ENCODE measurements around the gene POLR1A.

POLR1A gene

DNA sequence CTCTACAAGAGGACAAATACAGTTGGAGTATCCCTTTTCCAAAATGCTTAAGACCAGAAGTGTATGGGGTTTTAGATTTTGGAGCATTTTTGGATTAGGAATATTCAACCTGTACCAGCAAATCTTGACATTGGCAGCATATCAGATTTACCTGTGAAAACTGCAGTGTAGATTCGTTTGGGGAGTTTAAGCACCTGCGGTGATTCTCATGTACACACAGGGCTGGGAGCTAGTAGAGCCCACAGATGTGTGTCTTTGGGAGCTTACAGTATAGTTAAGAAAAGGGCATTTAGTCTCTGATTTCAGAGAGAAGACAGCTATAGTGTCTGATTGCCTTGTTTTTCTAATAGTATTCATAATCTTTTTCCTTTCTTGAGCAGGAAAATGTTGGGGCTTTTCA lies 30.5 kb upstream of the POLR1A start:
- H3K9me3 ChIP-seq: no peaks in the 10 kb centered on the region
- H3K4me3 ChIP-seq: no peak overlapping the region
- peaks cover 100% of the 10 kb centered on the region for H3K36me3 ChIP-seq
- no peak overlapping the region for H3K4me2 ChIP-seq
- no peaks in the 10 kb centered on the region for H3K27me3 ChIP-seq
- H3K27ac ChIP-seq: no peak overlapping the region
- TF ChIP-seq Cebpa-rat (IDR thresholded peaks at IDR 0.05): no peak
- H4K20me1 ChIP-seq: peaks cover 36% of the 10 kb centered on the region
- H3K4me1 ChIP-seq: no peaks in the 10 kb centered on the region
- H3K9ac ChIP-seq: no peak overlapping the region

DNA sequence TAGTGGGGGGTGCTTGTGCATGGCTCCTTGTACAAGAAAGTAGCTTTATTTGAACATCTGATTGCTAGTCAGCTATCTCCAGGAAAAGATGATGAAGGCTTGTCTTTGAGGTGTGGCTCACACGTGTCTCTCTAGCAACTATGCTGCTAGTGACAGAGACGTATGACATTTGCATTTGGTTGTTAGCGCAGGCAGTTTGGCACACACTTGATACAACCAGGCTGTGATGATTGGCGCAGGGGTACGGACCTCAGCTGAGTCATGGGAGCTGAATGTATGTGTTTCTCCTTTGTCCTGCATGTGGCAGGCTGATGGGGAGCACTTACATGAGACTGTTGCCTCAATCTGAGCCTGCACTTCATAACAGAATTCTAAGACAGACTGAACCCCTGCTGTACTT lies 30.0 kb upstream of the POLR1A start:
- no peaks in the 10 kb centered on the region for H3K27me3 ChIP-seq
- H3K9ac ChIP-seq: no peak overlapping the region
- H3K27ac ChIP-seq: no peak overlapping the region
- H3K9me3 ChIP-seq: no peaks in the 10 kb centered on the region
- H3K36me3 ChIP-seq: peaks cover 100% of the 10 kb centered on the region
- TF ChIP-seq Cebpa-rat (IDR thresholded peaks at IDR 0.05): no peak
- no peak overlapping the region for H3K4me2 ChIP-seq
- no peaks in the 10 kb centered on the region for H3K4me1 ChIP-seq
- H3K4me3 ChIP-seq: no peak overlapping the region
- H4K20me1 ChIP-seq: peaks cover 31% of the 10 kb centered on the region

DNA sequence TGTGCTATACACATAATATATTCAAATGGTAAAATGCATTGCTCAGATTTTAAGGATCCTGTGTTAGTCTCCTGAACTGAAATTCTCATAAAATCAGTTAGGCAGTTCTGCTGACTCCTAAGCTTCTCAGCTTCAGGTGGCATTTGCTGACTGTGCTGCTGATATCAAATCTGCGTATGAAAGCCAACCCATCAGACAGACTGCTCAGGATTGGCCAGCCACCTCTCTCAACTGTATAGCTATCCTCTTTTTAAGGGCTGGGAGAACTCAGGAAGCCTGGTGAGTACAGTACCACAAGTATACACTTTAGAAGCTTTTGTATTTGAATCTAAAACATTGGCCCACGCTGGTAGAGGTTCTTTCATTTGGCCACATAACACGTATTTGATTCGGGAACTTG lies 29.0 kb upstream of the POLR1A start:
- Histone ChIP-seq H3K4me3 (no peak overlapping the region), H3K4me2 (no peak overlapping the region), H3K36me3 (peaks cover 100% of the 10 kb centered on the region), H3K4me1 (no peaks in the 10 kb centered on the region), H3K27me3 (no peaks in the 10 kb centered on the region), H4K20me1 (peaks cover 34% of the 10 kb centered on the region), H3K27ac (no peak overlapping the region), H3K9me3 (no peaks in the 10 kb centered on the region), H3K9ac (no peak overlapping the region)
- no peak for TF ChIP-seq Cebpa-rat (IDR thresholded peaks at IDR 0.05)

DNA sequence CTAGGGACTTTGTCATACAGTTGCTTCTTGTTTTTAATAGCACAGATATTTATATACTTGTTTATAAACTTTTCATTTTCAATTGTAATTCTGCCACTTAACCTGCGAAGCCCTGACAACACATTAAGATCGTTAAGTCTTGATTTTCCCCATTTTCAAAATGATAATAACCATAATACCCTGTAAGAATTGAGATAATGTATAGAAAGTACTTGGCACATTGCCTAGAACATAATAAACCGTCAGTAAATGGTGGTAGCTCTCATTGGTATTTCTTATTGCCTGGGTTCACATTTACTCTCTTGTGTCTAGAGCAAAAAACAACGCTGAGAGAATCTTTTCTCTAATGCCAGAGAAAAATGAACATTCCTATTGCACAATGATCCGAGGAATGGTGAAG lies 19.0 kb upstream of the POLR1A start:
- Histone ChIP-seq H3K27me3 (no peaks in the 10 kb centered on the region), H3K27ac (no peak overlapping the region), H4K20me1 (peaks cover 58% of the 10 kb centered on the region), H3K4me3 (no peak overlapping the region), H3K9ac (no peak overlapping the region), H3K36me3 (peaks cover 100% of the 10 kb centered on the region), H3K4me2 (no peak overlapping the region), H3K9me3 (no peaks in the 10 kb centered on the region), H3K4me1 (no peaks in the 10 kb centered on the region)
- no peak for TF ChIP-seq Cebpa-rat (IDR thresholded peaks at IDR 0.05)

GRCh38 chr2:86123328-86123925 lies 17.7 kb upstream of the POLR1A start:
- no peak for TF ChIP-seq Cebpa-rat (IDR thresholded peaks at IDR 0.05)
- Histone ChIP-seq H3K4me3 (no peak overlapping the region), H3K36me3 (peaks cover 100% of the 10 kb centered on the region), H3K27ac (no peak overlapping the region), H3K9ac (no peak overlapping the region), H3K4me1 (no peaks in the 10 kb centered on the region), H3K9me3 (no peaks in the 10 kb centered on the region), H4K20me1 (peaks cover 57% of the 10 kb centered on the region), H3K27me3 (no peaks in the 10 kb centered on the region), H3K4me2 (no peak overlapping the region)

GRCh38 chr2:86118130-86118529 lies 12.4 kb upstream of the POLR1A start:
- H3K4me3 ChIP-seq: no peak overlapping the region
- no peaks in the 10 kb centered on the region for H3K4me1 ChIP-seq
- TF ChIP-seq Cebpa-rat (IDR thresholded peaks at IDR 0.05): no peak
- no peak overlapping the region for H3K4me2 ChIP-seq
- H3K9ac ChIP-seq: no peak overlapping the region
- H3K9me3 ChIP-seq: no peaks in the 10 kb centered on the region
- peaks cover 100% of the 10 kb centered on the region for H3K36me3 ChIP-seq
- H4K20me1 ChIP-seq: peaks cover 87% of the 10 kb centered on the region
- no peaks in the 10 kb centered on the region for H3K27me3 ChIP-seq
- no peak overlapping the region for H3K27ac ChIP-seq

DNA sequence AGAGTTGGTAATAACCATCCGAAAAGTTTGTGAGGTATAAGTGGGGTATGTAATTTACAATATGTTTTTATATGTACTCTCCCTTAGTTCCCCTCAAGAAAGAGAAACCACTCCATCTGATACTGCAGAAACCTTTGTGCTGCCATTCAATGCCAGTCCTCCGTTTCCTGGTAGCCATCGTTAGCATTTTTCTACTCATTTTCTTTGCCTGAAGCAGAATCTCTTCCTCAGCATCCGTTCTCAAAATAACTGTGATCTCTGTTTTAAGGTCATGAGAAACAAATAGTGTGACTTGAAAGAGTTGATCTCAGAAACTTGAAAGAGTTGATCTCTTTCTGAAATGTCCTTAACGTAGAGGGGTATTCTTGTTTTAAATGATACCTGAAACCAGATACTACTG lies 1.3 kb upstream of the POLR1A start:
- Histone ChIP-seq H3K9ac (peak overlapping the region; percentile 88), H3K4me2 (peak overlapping the region; percentile 79), H3K9me3 (no peaks in the 10 kb centered on the region), H3K36me3 (peaks cover 60% of the 10 kb centered on the region), H3K4me1 (peaks cover 36% of the 10 kb centered on the region), H4K20me1 (peaks cover 78% of the 10 kb centered on the region), H3K4me3 (peak overlapping the region; percentile 76), H3K27ac (no peak overlapping the region; the same call in 1 of the 2 replicates), H3K27me3 (no peaks in the 10 kb centered on the region)
- TF ChIP-seq Cebpa-rat (IDR thresholded peaks at IDR 0.05): no peak

- H3K27me3 ChIP-seq: no peaks in the 10 kb centered on the region
- H3K36me3 ChIP-seq: peaks cover 60% of the 10 kb centered on the region
- peaks cover 36% of the 10 kb centered on the region for H3K4me1 ChIP-seq
- TF ChIP-seq Cebpa-rat (IDR thresholded peaks at IDR 0.05): no peak
- H3K4me2 ChIP-seq: peak within 1 kb of the TSS; percentile 89
- H3K27ac ChIP-seq: peak within 1 kb of the TSS; percentile 89
- peak within 1 kb of the TSS; percentile 88 for H3K9ac ChIP-seq
- peaks cover 82% of the 10 kb centered on the region for H4K20me1 ChIP-seq
- H3K4me3 ChIP-seq: peak within 1 kb of the TSS; percentile 76
- H3K9me3 ChIP-seq: no peaks in the 10 kb centered on the region
Observed at GRCh38 chr2:86105969-86106945, 571 bp upstream of the POLR1A start, which contains the start of gene PTCD3. TSS of gene PTCD3 (plus strand) at chr2:86106235. CDS start at chr2:86106248, 13 bp downstream.

DNA sequence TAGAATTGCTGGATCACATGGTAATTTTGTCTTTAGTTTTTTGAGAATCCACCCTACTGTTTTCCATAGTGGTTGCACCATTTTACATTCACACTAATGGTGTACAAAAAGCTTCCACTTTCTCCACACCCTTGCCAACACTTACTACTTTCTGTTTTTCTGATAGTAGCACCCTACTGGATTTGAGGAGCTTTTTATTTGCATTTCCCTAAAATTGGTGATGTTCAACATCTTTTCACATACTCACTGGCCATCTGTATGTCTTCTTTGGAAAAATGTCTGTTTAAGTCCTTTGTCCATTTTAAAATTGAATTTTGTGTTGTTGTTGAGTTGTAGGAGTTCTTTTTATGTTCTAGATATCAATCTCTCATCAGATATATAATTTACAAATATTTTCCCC lies 3.5 kb downstream of the POLR1A start:
- TF ChIP-seq Cebpa-rat (IDR thresholded peaks at IDR 0.05): no peak

DNA sequence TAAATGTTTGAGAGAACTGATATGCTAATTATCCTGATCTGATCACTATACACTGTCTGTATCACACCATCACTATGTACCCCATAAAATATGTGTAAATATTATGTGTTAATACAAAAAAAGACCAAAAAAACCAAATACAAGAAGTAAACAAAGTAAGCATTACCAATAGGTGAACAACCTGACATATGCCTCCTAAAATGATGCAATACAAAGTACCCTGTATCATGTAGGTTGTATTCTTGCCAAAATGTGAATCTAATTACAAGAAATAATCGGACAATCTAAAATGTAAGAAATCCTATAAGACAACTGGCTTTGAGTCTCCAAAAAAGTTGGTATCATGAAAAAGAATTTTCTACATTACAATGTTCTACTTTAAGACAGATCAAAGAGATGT lies 7.8 kb downstream of the POLR1A start:
- no peak overlapping the region for H3K4me3 ChIP-seq
- H3K27ac ChIP-seq: no peak overlapping the region
- H3K9ac ChIP-seq: no peak overlapping the region
- H3K36me3 ChIP-seq: peaks cover 99% of the 10 kb centered on the region
- no peaks in the 10 kb centered on the region for H3K27me3 ChIP-seq
- no peak overlapping the region for H3K4me2 ChIP-seq
- no peaks in the 10 kb centered on the region for H3K9me3 ChIP-seq
- peaks cover 98% of the 10 kb centered on the region for H4K20me1 ChIP-seq
- 0 out of 2 replicates have a peak, but pooled peaks cover 2% of the 10 kb centered on the region for H3K4me1 ChIP-seq
- TF ChIP-seq Cebpa-rat (IDR thresholded peaks at IDR 0.05): no peak

More for the DNA sequence above, 3.5 kb downstream of the POLR1A start:
- Histone ChIP-seq H3K4me2 (no peak overlapping the region), H3K27ac (no peak overlapping the region), H3K4me3 (no peak overlapping the region), H3K9ac (no peak overlapping the region), H3K4me1 (peaks cover 26% of the 10 kb centered on the region), H3K36me3 (peaks cover 66% of the 10 kb centered on the region), H4K20me1 (peaks cover 80% of the 10 kb centered on the region), H3K27me3 (no peaks in the 10 kb centered on the region), H3K9me3 (no peaks in the 10 kb centered on the region)
